ENCODE measurements around the gene GRID1. TPM values are rescaled to one million over a fixed set of nuclear protein-coding genes. Genes with fewer than 3 reads are reported as not detected.

The GRID1 gene
- total RNA-seq, 2 experiments from 2014 or later: not detected

GRCh38 chr10:85667638-85668233, 698.9 kb downstream of the GRID1 start:
- H3K36me3 Mint-ChIP-seq (ENCODE audit: low read depth): no peaks in the 10 kb centered on the region
- no peaks in the 10 kb centered on the region for H3K27me3 Mint-ChIP-seq
- no peak overlapping the region for H3K27ac Mint-ChIP-seq
- H3K4me3 Mint-ChIP-seq: no peak overlapping the region
- CTCF ChIA-PET: no interaction called here
- peaks cover 15% of the 10 kb centered on the region for H3K4me1 Mint-ChIP-seq
- DNase-seq: no peak
- POLR2A ChIA-PET: no interaction called here
- peaks cover 2% of the 10 kb centered on the region for H3K9me3 Mint-ChIP-seq

- H3K4me1 Mint-ChIP-seq: peaks cover 14% of the 10 kb centered on the region
- ChIA-PET POLR2A (no interaction called here), CTCF (no interaction called here)
- peaks cover 1% of the 10 kb centered on the region for H3K9me3 Mint-ChIP-seq
- H3K36me3 Mint-ChIP-seq (ENCODE audit: low read depth): no peaks in the 10 kb centered on the region
- no peaks in the 10 kb centered on the region for H3K27me3 Mint-ChIP-seq
- no peak overlapping the region for H3K4me3 Mint-ChIP-seq
- H3K27ac Mint-ChIP-seq: no peak overlapping the region
- DNase-seq: no peak
Observed at GRCh38 chr10:85666987-85667386, 699.6 kb downstream of the GRID1 start.

GRCh38 chr10:85666102-85666501, 700.5 kb downstream of the GRID1 start:
- ChIA-PET POLR2A (no interaction called here), CTCF (no interaction called here)
- H3K36me3 Mint-ChIP-seq (ENCODE audit: low read depth): no peaks in the 10 kb centered on the region
- DNase-seq: no peak
- peaks cover 8% of the 10 kb centered on the region for H3K4me1 Mint-ChIP-seq
- H3K27me3 Mint-ChIP-seq: no peaks in the 10 kb centered on the region
- H3K4me3 Mint-ChIP-seq: no peak overlapping the region
- no peak overlapping the region for H3K27ac Mint-ChIP-seq
- H3K9me3 Mint-ChIP-seq: peaks cover 1% of the 10 kb centered on the region

- ChIA-PET CTCF (no interaction called here), POLR2A (no interaction called here)
- Mint-ChIP-seq H3K4me3 (no peak overlapping the region), H3K27me3 (no peaks in the 10 kb centered on the region), H3K4me1 (peaks cover 3% of the 10 kb centered on the region), H3K27ac (no peak overlapping the region), H3K9me3 (peaks cover 1% of the 10 kb centered on the region), H3K36me3 (ENCODE audit: low read depth) (no peaks in the 10 kb centered on the region)
- DNase-seq: no peak
Observed at GRCh38 chr10:85665681-85666080, 700.9 kb downstream of the GRID1 start.

GRCh38 chr10:85665078-85665477, 701.5 kb downstream of the GRID1 start:
- ChIA-PET CTCF (no interaction called here), POLR2A (no interaction called here)

GRCh38 chr10:85661123-85661522, 705.5 kb downstream of the GRID1 start:
- no peaks in the 10 kb centered on the region for H3K27me3 Mint-ChIP-seq
- no peak overlapping the region for H3K27ac Mint-ChIP-seq
- H3K4me1 Mint-ChIP-seq: peaks cover under 1% of the 10 kb centered on the region
- ChIA-PET POLR2A (no interaction called here), CTCF (no interaction called here)
- H3K4me3 Mint-ChIP-seq: no peak overlapping the region
- no peaks in the 10 kb centered on the region for H3K36me3 Mint-ChIP-seq (ENCODE audit: low read depth)
- H3K9me3 Mint-ChIP-seq: peaks cover 1% of the 10 kb centered on the region
- DNase-seq: no peak

More at GRCh38 chr10:85665078-85665477, 701.5 kb downstream of the GRID1 start:
- no peak for DNase-seq
- Mint-ChIP-seq H3K4me1 (peaks cover 3% of the 10 kb centered on the region), H3K4me3 (no peak overlapping the region), H3K36me3 (ENCODE audit: low read depth) (no peaks in the 10 kb centered on the region), H3K9me3 (peaks cover 1% of the 10 kb centered on the region), H3K27ac (no peak overlapping the region), H3K27me3 (no peaks in the 10 kb centered on the region)

GRCh38 chr10:85659331-85659730, 707.3 kb downstream of the GRID1 start:
- no peak for DNase-seq
- ChIA-PET CTCF (no interaction called here), POLR2A (no interaction called here)
- Mint-ChIP-seq H3K27me3 (no peaks in the 10 kb centered on the region), H3K4me3 (no peak overlapping the region), H3K27ac (no peak overlapping the region), H3K4me1 (no peaks in the 10 kb centered on the region), H3K9me3 (peaks cover 1% of the 10 kb centered on the region), H3K36me3 (ENCODE audit: low read depth) (no peaks in the 10 kb centered on the region)

GRCh38 chr10:85658518-85658917, 708.1 kb downstream of the GRID1 start:
- H3K36me3 Mint-ChIP-seq (ENCODE audit: low read depth): no peaks in the 10 kb centered on the region
- no peak overlapping the region for H3K4me3 Mint-ChIP-seq
- H3K9me3 Mint-ChIP-seq: peaks cover 1% of the 10 kb centered on the region
- no peaks in the 10 kb centered on the region for H3K27me3 Mint-ChIP-seq
- H3K4me1 Mint-ChIP-seq: no peaks in the 10 kb centered on the region
- ChIA-PET POLR2A (no interaction called here), CTCF (no interaction called here)
- no peak for DNase-seq
- H3K27ac Mint-ChIP-seq: no peak overlapping the region

- H3K27ac Mint-ChIP-seq: no peak overlapping the region
- POLR2A ChIA-PET: no interaction called here
- H3K9me3 Mint-ChIP-seq: no peaks in the 10 kb centered on the region
- no peaks in the 10 kb centered on the region for H3K4me1 Mint-ChIP-seq
- CTCF ChIA-PET: no interaction called here
- H3K4me3 Mint-ChIP-seq: no peak overlapping the region
- H3K27me3 Mint-ChIP-seq: no peaks in the 10 kb centered on the region
- H3K36me3 Mint-ChIP-seq (ENCODE audit: low read depth): no peaks in the 10 kb centered on the region
- DNase-seq: no peak
Observed at GRCh38 chr10:85657476-85658113, 709.0 kb downstream of the GRID1 start.

GRCh38 chr10:85655411-85655810, 711.2 kb downstream of the GRID1 start:
- Mint-ChIP-seq H3K9me3 (no peaks in the 10 kb centered on the region), H3K27ac (no peak overlapping the region), H3K27me3 (no peaks in the 10 kb centered on the region), H3K4me3 (no peak overlapping the region), H3K36me3 (ENCODE audit: low read depth) (no peaks in the 10 kb centered on the region), H3K4me1 (no peaks in the 10 kb centered on the region)
- ChIA-PET CTCF (no interaction called here), POLR2A (no interaction called here)
- no peak for DNase-seq

- DNase-seq: no peak
- no peaks in the 10 kb centered on the region for H3K4me1 Mint-ChIP-seq
- ChIA-PET POLR2A (no interaction called here), CTCF (no interaction called here)
- no peaks in the 10 kb centered on the region for H3K27me3 Mint-ChIP-seq
- H3K27ac Mint-ChIP-seq: no peak overlapping the region
- H3K4me3 Mint-ChIP-seq: no peak overlapping the region
- H3K36me3 Mint-ChIP-seq (ENCODE audit: low read depth): no peaks in the 10 kb centered on the region
- no peaks in the 10 kb centered on the region for H3K9me3 Mint-ChIP-seq
Observed at GRCh38 chr10:85651497-85651882, 715.1 kb downstream of the GRID1 start.

GRCh38 chr10:85650791-85651496, 715.7 kb downstream of the GRID1 start:
- DNase-seq: no peak
- ChIA-PET POLR2A (no interaction called here), CTCF (no interaction called here)
- Mint-ChIP-seq H3K4me1 (no peaks in the 10 kb centered on the region), H3K36me3 (ENCODE audit: low read depth) (no peaks in the 10 kb centered on the region), H3K27me3 (no peaks in the 10 kb centered on the region), H3K4me3 (no peak overlapping the region), H3K9me3 (no peaks in the 10 kb centered on the region), H3K27ac (no peak overlapping the region)

- Mint-ChIP-seq H3K27ac (no peak overlapping the region), H3K4me3 (no peak overlapping the region), H3K27me3 (no peaks in the 10 kb centered on the region), H3K4me1 (no peaks in the 10 kb centered on the region), H3K9me3 (no peaks in the 10 kb centered on the region), H3K36me3 (ENCODE audit: low read depth) (no peaks in the 10 kb centered on the region)
- DNase-seq: no peak
- ChIA-PET CTCF (no interaction called here), POLR2A (no interaction called here)
Observed at GRCh38 chr10:85649461-85649860, 717.1 kb downstream of the GRID1 start.

- ChIA-PET POLR2A (no interaction called here), CTCF (no interaction called here)
- H3K4me1 Mint-ChIP-seq: no peaks in the 10 kb centered on the region
- H3K27me3 Mint-ChIP-seq: no peaks in the 10 kb centered on the region
- no peak overlapping the region for H3K27ac Mint-ChIP-seq
- H3K36me3 Mint-ChIP-seq (ENCODE audit: low read depth): no peaks in the 10 kb centered on the region
- no peak overlapping the region for H3K4me3 Mint-ChIP-seq
- no peaks in the 10 kb centered on the region for H3K9me3 Mint-ChIP-seq
- no peak for DNase-seq
Observed at GRCh38 chr10:85648279-85648754, 718.3 kb downstream of the GRID1 start.

All from activated CD4-positive, alpha-beta memory T cell treated with anti-CD3 and anti-CD28 coated beads, Interleukin-2, amount 10 ng/mL, durations not matched to agents 7 days and 5 days (primary cell).